Measurements from ENCODE around the gene AFTPH. TPM values are rescaled to one million over a fixed set of nuclear protein-coding genes. Genes with fewer than 3 reads are reported as not detected.

Gene AFTPH
- total and polyA plus RNA-seq, 8 donors, result 29.9 to 66.4 (median 54.6) TPM

DNA sequence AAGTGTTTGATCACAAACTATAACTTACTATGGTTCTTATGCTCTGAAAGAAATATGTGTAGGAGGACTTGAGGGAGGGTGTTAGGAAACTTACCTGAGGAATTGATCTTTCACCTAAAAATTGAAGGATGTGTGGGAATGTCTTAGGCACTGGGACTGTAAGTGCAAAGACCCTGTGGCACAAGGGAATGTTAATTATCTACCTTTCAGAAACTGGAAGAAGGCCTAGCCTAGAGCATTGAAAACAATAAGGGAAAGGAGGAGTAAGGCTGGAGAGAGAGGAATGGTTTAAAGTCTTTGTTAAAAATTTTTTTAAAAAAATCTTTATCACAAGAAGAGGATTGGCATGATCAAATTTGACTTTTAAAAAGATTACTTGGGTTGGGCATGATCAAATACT is 7.9 kb downstream of the AFTPH start:
- intact Hi-C loops (cut with DNase I), result no loop called here
- DNase-seq, result no peak
- Histone ChIP-seq H3K4me3 (no peak overlapping the region), H3K36me3 (no peaks in the 10 kb centered on the region), H3K4me1 (peaks cover 0 to 58% of the 10 kb centered on the region in 2 donors), H3K27me3 (no peaks in the 10 kb centered on the region), H3K27ac (no peak overlapping the region), H3K9me3 (no peaks in the 10 kb centered on the region)
- ATAC-seq, result no peak
- TF ChIP-seq, protein P1, sequence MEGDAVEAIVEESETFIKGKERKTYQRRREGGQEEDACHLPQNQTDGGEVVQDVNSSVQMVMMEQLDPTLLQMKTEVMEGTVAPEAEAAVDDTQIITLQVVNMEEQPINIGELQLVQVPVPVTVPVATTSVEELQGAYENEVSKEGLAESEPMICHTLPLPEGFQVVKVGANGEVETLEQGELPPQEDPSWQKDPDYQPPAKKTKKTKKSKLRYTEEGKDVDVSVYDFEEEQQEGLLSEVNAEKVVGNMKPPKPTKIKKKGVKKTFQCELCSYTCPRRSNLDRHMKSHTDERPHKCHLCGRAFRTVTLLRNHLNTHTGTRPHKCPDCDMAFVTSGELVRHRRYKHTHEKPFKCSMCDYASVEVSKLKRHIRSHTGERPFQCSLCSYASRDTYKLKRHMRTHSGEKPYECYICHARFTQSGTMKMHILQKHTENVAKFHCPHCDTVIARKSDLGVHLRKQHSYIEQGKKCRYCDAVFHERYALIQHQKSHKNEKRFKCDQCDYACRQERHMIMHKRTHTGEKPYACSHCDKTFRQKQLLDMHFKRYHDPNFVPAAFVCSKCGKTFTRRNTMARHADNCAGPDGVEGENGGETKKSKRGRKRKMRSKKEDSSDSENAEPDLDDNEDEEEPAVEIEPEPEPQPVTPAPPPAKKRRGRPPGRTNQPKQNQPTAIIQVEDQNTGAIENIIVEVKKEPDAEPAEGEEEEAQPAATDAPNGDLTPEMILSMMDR (IDR thresholded peaks at IDR 0.05), result no peak

DNA sequence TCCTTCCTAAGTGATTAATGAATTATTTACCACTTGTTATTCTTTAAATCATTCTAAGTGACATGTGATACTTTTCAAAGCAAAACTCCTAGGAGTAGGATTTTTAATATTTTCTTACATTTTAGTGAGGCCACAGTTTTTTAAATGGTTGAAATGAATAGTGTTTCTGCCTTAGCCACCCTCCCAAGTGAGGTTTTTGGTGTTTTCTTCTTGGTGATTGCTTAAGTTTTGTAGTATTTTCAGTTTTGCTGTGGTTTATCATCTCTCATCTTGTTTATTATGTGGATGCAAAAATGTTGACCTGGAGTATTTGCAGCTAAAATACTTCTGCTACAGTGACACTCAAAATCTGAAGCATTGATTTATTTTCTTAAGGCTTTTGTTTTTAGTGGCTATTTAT is 9.8 kb downstream of the AFTPH start:
- H3K27ac ChIP-seq, result no peak overlapping the region

DNA sequence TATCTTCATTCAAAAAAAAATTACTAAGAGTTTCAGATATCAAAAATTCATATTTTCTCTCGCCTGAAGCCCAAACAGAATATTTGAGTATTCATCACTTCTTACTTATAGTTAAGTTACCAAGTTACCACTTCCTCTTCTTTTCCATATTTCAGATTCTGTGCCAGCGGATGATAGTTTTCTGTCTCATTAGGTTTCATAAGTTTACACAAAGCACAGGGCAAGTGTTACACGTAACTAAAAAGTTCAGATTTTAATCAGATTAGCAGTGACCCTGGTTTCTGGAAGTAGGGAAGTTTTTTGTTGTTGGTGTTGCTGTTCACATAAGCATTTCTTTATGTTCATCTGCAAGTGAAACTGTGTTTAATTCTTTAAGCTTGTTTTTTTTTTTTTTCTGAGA is 10.2 kb downstream of the AFTPH start:
- ATAC-seq, result no peak
- intact Hi-C loops (cut with DNase I), result no loop called here
- TF ChIP-seq, protein P1 (IDR thresholded peaks at IDR 0.05), result no peak
- H3K4me3 ChIP-seq, result no peak overlapping the region
- H3K4me1 ChIP-seq, result peaks cover 3 to 53% of the 10 kb centered on the region in 2 donors
- no peak for DNase-seq
- H3K27ac ChIP-seq, result no peak overlapping the region
- H3K36me3 ChIP-seq, result no peaks in the 10 kb centered on the region
- H3K27me3 ChIP-seq, result no peaks in the 10 kb centered on the region
- H3K9me3 ChIP-seq, result no peaks in the 10 kb centered on the region

More for the DNA sequence above, 9.8 kb downstream of the AFTPH start:
- intact Hi-C loops (cut with DNase I), result no loop called here
- DNase-seq (no peak), ATAC-seq (no peak)
- Histone ChIP-seq H3K36me3 (no peaks in the 10 kb centered on the region), H3K4me1 (peaks cover 2 to 48% of the 10 kb centered on the region in 2 donors), H3K27me3 (no peaks in the 10 kb centered on the region), H3K4me3 (no peak overlapping the region), H3K9me3 (no peaks in the 10 kb centered on the region)
- TF ChIP-seq, protein P1 (IDR thresholded peaks at IDR 0.05), result no peak

DNA sequence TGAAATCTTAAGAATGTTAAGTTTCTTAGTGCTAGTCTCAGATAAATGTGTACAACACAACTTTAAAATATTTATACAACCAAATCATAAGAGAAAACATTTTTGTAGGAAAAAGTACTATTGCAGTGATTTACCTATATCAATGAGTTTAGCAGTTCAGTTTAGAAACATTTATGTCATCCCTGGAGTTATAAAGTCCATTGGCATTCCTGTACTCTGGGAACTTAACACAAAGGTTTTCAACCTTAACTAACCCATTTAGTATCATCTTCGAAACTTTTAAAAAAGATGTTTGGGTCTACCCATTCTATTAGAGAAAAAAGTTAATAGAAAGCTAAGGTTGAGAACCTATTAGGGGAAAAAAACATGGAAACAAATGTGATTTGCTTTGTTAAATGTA is 10.9 kb downstream of the AFTPH start:
- Histone ChIP-seq H3K4me3 (no peak overlapping the region), H3K27ac (no peak overlapping the region), H3K27me3 (no peaks in the 10 kb centered on the region), H3K4me1 (peaks cover 3 to 55% of the 10 kb centered on the region in 2 donors), H3K9me3 (no peaks in the 10 kb centered on the region), H3K36me3 (no peaks in the 10 kb centered on the region)
- intact Hi-C loops (cut with DNase I), result no loop called here
- ATAC-seq (no peak), DNase-seq (no peak)
- TF ChIP-seq, protein P1 (IDR thresholded peaks at IDR 0.05), result no peak

DNA sequence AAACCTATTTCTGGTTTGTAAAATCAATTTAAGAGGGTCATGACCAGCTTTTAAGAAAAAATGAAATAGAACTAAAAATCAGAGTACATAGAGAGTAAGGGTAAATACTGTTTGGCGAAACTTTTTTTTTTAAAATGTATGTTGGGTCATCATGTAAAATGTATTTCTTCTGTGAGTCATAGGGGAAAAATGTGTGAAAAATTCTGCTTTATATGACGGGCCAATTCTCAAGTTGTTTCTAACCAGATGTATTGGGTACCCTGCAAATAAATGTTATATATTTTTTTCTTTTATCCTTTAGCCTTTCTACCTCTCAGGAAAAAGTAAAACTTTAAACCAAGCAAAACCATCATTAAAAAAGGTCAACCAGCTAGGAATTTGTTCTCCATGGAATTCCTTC is 13.9 kb downstream of the AFTPH start:
- Histone ChIP-seq H3K36me3 (no peaks in the 10 kb centered on the region), H3K27me3 (no peaks in the 10 kb centered on the region), H3K4me1 (peaks cover 3 to 36% of the 10 kb centered on the region in 2 donors), H3K27ac (no peak overlapping the region), H3K4me3 (no peak overlapping the region), H3K9me3 (no peaks in the 10 kb centered on the region)
- intact Hi-C loops (cut with DNase I), result no loop called here
- DNase-seq (no peak), ATAC-seq (no peak)
- TF ChIP-seq, protein P1 (IDR thresholded peaks at IDR 0.05), result no peak

All from left lung (tissue), 10 donors.